GM21825 (cell line): ENCODE measurements around the gene RAPH1.
A peak's percentile ranks its signal among the peaks of the same experiment; 100 is the strongest.

Source experiments
- ATAC-seq: cut with Tn5 transposase; IDR thresholded peaks from one replicate; pipeline ENCODE4 v1.9.1; 2021; ENCODE audit warnings: mild to moderate bottlenecking, moderate library complexity; ENCODE audit not compliant: unreplicated experiment

RAPH1 gene

GRCh38 chr2:203535078-203535783 is at the start of gene RAPH1:
Gene RAPH1, minus strand, starts transcription at chr2:203535301. Its CDS starts 39,948 bp downstream, at chr2:203495353.
- peak; percentile 66 for ATAC-seq

GRCh38 chr2:203584784-203585183 is 49.7 kb upstream of the RAPH1 start:
- no peak for ATAC-seq

DNA sequence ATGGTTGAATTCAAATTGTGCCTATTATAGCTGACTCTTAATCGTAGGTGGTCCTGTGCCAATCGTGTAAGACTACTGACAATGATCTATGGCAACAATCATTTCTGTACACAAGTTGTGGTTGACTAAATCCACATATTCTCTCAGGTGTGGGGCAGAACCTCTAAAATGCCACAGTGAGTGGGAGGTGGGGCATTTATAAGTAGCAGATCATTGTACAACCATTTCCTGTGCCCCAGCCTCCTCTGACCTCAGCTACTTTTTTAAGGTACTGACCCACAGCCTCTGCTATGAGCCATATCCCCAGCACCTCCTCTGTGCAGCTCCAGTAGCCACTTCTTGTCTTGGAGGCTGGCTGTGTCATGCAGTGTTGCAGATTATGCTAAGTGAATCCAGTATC is 48.6 kb upstream of the RAPH1 start:
- peak; percentile 50 for ATAC-seq

DNA sequence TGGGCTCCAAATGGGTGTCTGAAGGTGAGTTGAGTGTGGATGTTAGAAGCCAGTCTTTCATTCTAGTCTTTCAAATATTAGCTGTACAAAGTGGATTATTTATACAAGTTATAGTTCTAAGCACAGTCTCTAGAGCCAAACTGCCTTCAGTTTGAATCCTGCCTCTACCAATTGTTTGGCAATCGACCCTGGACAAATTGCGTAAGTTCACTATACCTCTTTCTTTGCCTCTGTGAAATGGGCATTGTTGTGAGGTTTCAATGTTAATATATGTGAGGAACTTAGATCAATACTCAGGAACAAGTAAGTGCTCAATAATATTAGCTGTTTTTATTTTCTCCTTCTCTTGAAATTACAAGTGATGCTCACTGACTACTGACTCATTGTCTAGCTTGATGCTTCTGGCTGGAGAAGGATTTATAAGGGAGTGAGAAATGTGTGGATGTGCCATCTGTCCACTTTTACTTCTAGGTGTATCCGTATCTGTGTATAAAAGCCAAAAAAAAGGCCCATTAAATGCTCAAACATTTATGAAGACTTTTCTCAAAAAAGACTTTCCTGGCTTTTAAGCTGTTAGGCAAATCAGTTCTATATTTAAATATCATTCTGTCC is 48.1 kb upstream of the RAPH1 start:
- no peak for ATAC-seq

GRCh38 chr2:203582468-203582867 is 47.4 kb upstream of the RAPH1 start:
- no peak for ATAC-seq

- no peak for ATAC-seq
Observed at GRCh38 chr2:203580844-203581243, 45.7 kb upstream of the RAPH1 start.

- no peak for ATAC-seq
Observed at GRCh38 chr2:203579730-203580129, 44.6 kb upstream of the RAPH1 start.

GRCh38 chr2:203578759-203579643 is 43.9 kb upstream of the RAPH1 start:
- ATAC-seq: peak; percentile 96

DNA sequence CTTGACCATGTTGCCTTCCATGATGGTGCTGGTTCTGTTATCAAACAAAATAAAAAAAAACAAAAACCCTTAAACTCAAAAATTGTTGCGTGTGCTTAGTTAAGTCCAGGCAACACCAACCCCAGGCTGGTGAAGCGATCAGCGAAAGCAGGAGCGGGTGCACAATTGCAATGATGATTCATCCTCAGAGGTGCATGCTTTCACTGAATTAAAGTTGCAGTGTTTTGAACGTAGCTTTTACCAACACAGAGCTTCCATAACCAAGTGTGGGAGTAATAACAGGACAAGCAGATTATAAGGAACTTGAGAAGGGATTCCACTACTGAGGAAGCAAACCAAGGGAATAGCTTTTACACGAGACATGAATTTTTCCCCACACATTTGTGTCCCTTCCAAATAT is 39.7 kb upstream of the RAPH1 start:
- no peak for ATAC-seq

DNA sequence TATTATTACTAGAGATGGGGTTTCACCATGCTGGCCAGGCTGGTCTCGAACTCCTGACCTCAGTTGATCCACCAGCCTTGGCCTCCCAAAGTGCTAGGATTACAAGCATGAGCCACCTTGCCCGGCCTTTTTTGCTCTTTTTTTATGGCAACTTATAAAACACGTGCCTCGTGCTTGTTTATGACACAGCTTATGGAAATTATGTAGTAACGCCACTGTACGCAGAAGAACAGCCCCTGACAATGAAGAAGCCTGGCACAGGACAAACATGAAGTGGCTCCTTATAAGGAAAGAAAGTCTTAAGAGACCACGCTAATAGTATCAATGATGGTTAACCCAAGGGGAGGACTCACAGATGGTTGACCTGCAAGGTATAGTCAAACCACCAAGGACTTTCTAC is 37.2 kb upstream of the RAPH1 start:
- ATAC-seq: no peak

DNA sequence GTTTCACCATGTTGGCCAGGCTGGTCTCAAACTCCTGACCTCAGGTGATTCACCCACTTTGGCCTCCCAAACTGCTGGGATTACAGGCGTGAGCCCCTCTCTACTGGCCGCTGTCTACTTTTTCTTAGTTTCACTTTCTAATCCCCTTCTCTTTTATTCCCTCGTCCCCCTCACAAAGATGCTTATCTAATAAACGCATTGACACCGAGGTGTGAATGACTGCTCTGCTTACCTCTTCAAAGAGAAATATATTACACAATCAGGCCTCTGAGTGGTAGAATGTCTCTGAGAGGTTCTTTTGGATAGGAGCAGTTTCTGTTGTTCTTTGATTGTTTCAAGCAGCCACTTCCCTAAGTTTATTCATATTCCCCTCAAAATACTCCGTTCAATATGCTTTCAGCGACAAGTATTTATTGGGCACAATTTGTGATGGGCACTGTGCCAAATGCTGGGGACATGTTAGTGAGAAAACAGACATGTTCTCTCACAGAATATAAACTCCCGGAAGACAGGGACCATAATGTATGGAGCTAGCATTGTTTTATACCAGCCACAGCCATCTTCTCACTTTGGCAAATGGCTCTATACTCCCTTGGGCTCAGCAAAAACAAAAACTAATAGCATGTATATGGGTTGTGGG is 34.7 kb upstream of the RAPH1 start:
- no peak for ATAC-seq

DNA sequence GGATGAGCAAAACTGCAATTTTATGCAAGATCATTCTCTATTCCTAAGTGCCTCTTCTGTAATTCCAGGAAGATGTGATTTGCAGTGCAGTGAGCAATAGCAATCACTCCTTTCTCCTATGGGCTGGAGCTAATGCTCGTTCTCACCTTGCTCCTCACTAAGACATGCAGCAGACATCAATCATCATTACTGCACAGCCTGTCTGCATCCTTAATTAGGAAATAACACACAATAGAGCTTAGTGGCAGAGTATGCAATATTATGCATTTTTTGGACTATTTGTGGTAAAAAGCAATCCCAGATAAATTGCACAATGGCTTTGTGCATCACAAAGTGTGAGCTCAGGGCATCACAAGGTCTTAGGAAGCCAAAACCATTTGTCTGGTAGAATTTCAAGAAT is 32.6 kb upstream of the RAPH1 start:
- no peak for ATAC-seq

DNA sequence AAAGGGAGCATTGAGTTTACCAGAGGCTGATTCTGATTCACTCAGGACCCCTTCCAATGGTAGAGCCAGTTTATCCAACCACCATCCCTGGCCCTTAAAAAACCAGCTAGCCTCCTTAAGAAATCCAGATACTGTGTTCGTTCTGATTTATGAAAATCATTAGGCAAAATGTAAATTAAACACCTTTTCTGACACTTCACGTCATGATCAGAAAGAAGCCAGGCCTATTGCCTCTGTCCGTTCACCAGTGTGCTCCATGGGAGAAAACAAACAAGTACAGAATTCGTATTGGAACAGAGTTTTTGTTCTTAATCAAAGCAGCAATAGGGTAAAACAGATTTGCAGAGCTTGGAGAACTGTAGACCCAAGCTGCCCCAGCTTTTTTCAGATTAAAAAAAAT is 31.1 kb upstream of the RAPH1 start:
- ATAC-seq: no peak

DNA sequence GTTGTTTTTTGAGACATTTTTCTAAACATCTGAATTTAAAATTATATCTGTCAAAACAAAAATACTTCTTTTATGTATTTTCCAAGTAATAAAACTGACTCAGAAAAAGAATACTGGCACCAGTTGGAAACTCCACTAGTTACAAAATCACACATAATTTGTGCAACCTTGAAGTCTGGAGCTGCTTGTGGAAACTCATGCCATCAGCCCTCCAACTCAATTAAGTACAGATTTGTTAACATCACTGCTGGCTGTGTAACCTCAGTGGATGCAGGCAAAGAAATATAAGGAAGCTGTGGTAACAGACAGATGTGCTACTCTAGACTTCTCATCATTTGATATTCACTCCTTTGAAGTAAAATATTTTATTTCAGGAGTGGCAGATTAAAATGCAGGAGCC is 30.0 kb upstream of the RAPH1 start:
- no peak for ATAC-seq

DNA sequence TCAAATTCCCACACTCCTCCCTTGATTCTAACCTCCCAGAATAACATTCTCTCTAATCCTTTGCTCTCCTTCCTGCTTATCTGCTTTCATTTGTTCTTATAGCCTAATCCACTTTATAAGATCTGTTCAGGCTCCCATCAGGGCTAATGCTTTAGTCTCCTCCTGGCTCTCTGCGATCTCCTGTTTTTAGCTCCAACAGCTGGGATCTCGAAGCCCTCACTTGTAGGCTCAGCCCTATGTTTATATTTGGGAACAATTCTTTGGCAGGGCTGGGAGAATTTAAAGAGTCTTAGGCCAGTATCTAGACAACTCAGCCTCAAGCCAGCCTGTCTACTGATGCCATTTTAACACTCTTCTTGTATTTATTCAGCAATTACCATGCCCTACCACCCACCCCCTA is 27.2 kb upstream of the RAPH1 start:
- no peak for ATAC-seq

DNA sequence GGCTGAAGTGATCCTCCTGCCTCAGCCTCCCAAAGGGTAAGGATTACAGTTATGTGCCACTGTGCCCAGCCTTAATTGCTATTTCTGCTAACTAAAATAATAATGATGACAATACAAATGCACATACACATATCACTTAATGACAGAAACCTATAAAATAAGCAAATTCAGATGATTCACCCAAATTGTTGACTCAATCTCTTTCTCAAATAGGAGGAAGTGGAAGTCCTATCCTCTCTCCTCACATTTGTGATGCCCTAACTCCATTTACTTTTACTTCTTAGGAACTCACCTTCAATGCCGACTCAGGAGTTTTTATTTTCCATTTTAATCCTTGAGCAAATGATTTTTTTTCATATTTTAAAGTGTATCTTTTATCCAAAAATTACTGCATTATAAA is 24.5 kb upstream of the RAPH1 start:
- ATAC-seq: no peak

- no peak for ATAC-seq
Observed at GRCh38 chr2:203553784-203554183, 18.7 kb upstream of the RAPH1 start.

- ATAC-seq: no peak
Observed at GRCh38 chr2:203551778-203552177, 16.7 kb upstream of the RAPH1 start.

DNA sequence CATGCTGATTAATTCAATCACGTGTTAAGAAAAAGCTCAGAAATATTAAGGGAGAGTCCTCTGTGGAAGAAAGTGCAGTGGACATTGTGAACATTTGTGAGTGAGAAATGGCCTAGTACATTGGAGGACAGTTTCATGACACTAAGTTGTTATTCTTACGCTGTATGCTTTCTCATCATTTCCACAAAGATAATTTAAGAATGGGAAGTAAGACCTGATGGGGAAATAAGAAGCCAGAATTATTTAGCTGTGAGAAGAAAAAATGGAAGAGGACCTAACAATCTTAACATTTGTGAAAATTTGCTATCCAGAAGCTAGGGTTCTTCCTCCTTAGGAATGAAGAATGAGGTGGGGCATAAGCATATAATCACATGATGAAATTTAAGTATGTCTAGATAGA is 15.2 kb upstream of the RAPH1 start:
- ATAC-seq: no peak

DNA sequence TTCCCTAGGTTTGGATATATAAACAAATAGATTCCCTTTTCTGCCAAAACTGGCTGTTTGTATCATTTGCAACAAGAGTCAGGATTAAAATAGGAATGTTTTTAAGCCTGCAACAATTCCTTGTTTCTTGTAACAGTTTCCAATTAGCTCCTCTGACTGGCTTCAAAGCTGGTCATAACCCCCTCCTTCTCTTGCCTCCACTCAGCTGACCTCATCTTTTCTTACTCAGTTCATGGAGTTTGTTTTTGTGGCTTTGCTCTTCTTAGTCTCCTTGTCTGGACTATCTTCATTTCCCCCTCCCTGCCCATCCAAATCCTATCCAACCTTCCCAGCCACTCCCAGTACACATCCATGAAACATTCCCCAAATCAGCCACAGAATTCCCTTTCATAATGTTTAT is 14.3 kb upstream of the RAPH1 start:
- ATAC-seq: no peak

GRCh38 chr2:203548887-203549286 is 13.8 kb upstream of the RAPH1 start:
- no peak for ATAC-seq
